DMS 273 treated with DMSO at 0.1 percent for 48 hours (cell line): Measurements from ENCODE around the gene EPG5.

Experiments used
- DNase-seq: peaks from one replicate; lab custom pipeline; 2025; lab: John Stamatoyannopoulos, UW

Gene EPG5

DNA sequence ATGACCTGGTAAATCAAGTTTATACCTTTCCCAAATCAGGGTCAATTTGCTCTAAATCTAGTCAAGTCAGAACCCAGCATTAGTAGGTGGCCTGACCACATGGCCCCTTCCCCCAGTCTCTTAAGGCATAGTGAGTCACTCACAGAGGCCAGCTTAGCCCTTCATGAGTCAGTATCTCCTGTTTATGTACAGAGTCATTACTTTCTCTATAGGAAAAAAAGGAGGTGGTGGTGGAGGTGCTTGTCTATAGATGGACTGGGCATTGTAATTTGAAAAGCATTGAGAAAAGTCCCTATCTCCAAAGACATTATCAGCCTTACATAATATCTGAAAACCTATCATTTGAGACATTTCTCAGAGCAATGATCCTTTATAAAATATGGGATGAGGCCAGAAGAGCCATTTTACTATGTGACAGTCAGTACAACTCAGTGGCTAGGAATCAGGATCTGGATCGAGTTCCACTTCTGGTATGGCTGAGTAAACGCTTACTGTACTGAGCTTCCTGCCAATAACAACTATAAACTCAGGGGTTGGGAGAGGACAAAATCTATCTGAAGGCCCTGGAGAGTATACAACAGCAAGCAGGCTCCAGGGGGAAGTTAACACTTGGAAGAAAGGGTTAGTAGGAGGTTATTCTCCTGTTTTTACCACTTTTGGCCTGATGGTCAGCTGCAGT lies 164.2 kb downstream of the EPG5 start:
- DNase-seq = no peak

DNA sequence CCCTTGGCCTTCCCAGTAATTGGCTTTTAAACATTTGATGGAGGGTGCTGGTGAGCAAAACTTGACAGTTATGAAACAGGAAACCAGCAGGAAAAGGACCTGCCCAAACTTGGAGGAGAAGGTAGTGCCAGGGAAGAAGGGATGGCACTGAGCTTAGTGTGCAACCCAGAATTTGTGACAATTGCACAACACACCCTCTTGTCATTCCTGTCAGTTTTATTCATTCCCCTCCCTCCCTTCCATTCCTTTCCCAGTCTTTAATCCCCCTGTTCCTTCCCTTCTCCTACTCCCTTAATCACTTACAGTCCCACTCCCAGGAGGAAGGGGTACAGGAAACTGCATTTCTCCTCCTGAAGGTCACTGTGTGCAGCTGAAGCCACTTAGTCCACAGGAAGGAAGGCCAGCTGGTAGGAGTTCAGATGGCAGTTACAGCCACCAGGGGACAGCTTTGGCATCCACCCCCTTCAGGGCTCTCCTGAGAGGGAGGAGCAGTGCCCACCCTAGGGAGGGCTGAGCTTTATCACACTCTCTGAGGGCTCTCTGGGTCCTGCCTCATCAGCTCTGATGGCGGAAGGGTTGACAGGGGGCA lies 165.6 kb downstream of the EPG5 start:
- DNase-seq = no peak
